HL-60 (cell line): Measurements from ENCODE around the gene C1QL3.

Experiments used
- DNase-seq, 2 experiments: peaks; one replicate each; pipeline ENCODE4 v3.0.0-alpha.2; 2010 to 2020; ENCODE audit warnings: low read depth in 1 of 2, low spot score in 1 of 2
- H3K27ac ChIP-seq: fragments of 250-450 bp; sonication (Bioruptor Pico); replicated peaks from 2 replicates; pipeline ENCODE4 v1.5.1; 2020; ENCODE audit warnings: mild to moderate bottlenecking, moderate library complexity
- H3K27me3 ChIP-seq: fragments of 250-450 bp; sonication (Bioruptor Pico); 2 replicates; pipeline ENCODE4 v1.5.1; 2021; ENCODE audit warnings: mild to moderate bottlenecking, moderate library complexity; ENCODE audit not compliant: insufficient read depth, poor library complexity, severe bottlenecking
- H3K4me3 ChIP-seq: replicated peaks from 2 replicates; pipeline ENCODE4 v1.5.1; 2011; ENCODE audit warnings: mild to moderate bottlenecking, control low read depth, low read length; ENCODE audit not compliant: insufficient read depth
- GABPA ChIP-seq: IDR thresholded peaks from 2 replicates; pipeline ENCODE4 v1.6.1; 2012; ENCODE audit warnings: low read depth
- POLR2AphosphoS5 ChIP-seq: IDR thresholded peaks from 2 replicates; pipeline ENCODE4 v1.6.1; 2012; ENCODE audit warnings: low read depth
- SPI1 ChIP-seq: IDR thresholded peaks from 2 replicates; pipeline ENCODE4 v1.6.1; 2012; ENCODE audit warnings: low read depth, mild to moderate bottlenecking, borderline replicate concordance
- TF ChIP-seq, protein P1 (sequence below): IDR thresholded peaks from one replicate; pipeline ENCODE4 v1.5.1; 2011; ENCODE audit warnings: low read length, control low read depth, inconsistent platforms; ENCODE audit not compliant: insufficient read depth
- TF ChIP-seq, protein P2 (sequence below): IDR thresholded peaks from 2 replicates; pipeline ENCODE4 v1.6.1; 2012; ENCODE audit warnings: low read depth; ENCODE audit not compliant: insufficient replicate concordance

The C1QL3 gene

DNA sequence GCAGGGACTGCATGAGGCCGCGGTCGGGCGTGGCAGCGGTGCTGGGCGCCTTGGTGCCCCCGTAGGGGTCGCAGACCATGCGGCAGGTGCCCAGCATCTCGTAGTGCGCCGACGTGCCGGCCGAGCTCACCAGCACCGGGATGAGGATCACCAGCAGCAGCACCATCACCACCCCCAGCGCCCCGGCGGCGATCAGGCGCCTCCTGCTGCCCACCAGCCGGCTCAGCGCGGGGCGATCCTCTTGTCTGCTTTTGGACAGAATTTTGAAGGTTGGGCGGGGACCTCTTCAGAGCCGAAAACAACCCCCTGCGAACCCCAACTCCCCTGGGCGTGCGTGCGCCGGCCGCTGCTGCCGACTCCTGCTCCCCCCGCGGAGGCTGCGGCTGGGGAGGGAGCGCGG, 779 bp downstream of the C1QL3 start:
- TF ChIP-seq SPI1 = no peak
- no peak for TF ChIP-seq POLR2AphosphoS5
- TF ChIP-seq GABPA = no peak
- TF ChIP-seq, protein P1, sequence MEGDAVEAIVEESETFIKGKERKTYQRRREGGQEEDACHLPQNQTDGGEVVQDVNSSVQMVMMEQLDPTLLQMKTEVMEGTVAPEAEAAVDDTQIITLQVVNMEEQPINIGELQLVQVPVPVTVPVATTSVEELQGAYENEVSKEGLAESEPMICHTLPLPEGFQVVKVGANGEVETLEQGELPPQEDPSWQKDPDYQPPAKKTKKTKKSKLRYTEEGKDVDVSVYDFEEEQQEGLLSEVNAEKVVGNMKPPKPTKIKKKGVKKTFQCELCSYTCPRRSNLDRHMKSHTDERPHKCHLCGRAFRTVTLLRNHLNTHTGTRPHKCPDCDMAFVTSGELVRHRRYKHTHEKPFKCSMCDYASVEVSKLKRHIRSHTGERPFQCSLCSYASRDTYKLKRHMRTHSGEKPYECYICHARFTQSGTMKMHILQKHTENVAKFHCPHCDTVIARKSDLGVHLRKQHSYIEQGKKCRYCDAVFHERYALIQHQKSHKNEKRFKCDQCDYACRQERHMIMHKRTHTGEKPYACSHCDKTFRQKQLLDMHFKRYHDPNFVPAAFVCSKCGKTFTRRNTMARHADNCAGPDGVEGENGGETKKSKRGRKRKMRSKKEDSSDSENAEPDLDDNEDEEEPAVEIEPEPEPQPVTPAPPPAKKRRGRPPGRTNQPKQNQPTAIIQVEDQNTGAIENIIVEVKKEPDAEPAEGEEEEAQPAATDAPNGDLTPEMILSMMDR = no peak
- TF ChIP-seq, protein P2, sequence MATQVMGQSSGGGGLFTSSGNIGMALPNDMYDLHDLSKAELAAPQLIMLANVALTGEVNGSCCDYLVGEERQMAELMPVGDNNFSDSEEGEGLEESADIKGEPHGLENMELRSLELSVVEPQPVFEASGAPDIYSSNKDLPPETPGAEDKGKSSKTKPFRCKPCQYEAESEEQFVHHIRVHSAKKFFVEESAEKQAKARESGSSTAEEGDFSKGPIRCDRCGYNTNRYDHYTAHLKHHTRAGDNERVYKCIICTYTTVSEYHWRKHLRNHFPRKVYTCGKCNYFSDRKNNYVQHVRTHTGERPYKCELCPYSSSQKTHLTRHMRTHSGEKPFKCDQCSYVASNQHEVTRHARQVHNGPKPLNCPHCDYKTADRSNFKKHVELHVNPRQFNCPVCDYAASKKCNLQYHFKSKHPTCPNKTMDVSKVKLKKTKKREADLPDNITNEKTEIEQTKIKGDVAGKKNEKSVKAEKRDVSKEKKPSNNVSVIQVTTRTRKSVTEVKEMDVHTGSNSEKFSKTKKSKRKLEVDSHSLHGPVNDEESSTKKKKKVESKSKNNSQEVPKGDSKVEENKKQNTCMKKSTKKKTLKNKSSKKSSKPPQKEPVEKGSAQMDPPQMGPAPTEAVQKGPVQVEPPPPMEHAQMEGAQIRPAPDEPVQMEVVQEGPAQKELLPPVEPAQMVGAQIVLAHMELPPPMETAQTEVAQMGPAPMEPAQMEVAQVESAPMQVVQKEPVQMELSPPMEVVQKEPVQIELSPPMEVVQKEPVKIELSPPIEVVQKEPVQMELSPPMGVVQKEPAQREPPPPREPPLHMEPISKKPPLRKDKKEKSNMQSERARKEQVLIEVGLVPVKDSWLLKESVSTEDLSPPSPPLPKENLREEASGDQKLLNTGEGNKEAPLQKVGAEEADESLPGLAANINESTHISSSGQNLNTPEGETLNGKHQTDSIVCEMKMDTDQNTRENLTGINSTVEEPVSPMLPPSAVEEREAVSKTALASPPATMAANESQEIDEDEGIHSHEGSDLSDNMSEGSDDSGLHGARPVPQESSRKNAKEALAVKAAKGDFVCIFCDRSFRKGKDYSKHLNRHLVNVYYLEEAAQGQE = no peak
- no peak overlapping the region for H3K27ac ChIP-seq
- no peak for DNase-seq
- no peaks in the 10 kb centered on the region for H3K27me3 ChIP-seq
- H3K4me3 ChIP-seq = peak overlapping the region; percentile 28

DNA sequence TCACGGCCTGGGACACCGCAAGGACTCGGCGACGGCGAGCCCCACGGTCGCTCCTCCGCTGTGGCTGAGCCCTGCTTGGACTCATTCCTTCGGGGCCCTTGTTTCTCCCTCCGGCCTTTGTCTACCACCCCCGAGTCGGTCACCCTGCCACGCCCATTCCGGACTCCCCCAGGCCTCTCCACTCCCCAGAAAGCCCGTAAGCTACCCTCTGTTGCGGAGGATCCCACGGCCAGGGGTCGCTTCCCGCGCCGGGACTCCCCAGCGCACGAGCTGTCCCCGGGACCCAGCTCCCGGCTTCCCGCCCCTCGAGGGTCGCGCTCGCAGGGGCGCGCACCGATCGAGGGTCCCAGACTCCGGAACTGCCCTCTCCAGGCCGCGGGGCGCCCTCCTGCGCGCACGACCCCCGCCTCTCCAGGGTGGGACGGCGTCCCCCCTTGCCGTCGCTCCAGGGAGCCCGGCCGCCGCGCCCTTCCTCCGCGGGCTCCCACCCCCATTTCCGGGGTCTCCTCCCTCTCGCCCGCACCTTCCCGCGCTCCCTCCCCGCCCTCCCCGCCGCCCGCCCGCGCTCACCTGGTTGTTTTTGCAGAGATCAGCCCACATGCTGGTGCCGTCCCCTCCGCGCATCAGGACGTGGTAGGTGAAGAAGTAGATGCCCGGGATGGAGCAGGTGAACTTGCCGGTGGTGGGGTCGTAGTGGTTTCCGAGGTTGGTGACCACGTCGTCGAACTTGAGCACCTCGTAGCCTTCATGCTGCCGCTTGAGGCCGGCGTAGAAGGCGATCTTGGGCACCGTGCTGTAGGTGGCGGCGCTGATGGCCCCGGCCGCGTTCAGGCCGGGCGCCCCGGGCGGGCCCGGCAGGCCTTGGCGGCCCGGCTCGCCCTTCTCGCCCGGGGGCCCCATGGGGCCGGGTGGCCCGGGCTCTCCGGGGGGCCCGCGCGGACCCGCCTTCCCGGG, 1.5 kb downstream of the C1QL3 start:
- TF ChIP-seq, protein P1 = no peak
- no peak for TF ChIP-seq SPI1
- TF ChIP-seq POLR2AphosphoS5 = no peak
- TF ChIP-seq, protein P2 = no peak
- no peak for TF ChIP-seq GABPA
- peak overlapping the region; percentile 28; the same call in 1 of the 2 replicates for H3K4me3 ChIP-seq
- H3K27ac ChIP-seq = no peak overlapping the region
- no peaks in the 10 kb centered on the region for H3K27me3 ChIP-seq
- no peak for DNase-seq

DNA sequence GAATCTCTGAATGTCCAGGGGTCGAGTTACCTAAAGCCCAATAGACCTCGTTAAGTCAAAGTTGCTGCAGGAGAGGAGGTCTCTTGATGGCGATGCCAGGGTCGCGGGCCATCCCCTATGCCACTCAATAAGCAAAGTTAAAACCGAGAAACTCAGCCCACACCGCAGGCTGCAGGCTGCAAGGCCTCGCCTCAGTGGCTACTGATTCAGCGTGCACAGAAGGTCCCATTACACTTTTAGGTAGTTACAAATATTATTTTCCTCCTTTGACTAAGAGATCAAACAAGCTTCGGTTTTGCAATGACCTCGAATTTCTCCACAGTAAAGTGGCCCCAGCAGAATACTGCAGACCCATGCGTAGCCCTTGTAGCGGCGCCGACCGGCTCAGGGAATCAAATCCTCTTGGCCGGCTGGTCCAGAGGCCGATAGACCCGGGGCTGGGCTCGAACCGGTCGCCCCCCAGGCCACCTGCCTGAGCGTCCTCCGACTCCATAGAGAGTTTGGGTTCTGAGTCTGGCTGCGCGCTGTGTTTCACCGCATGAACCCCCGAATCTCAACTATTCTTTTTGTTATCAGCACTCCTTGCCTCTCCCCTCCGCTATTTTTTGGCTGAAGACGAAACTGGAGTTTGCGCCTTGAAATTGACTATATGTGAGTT, 2.3 kb downstream of the C1QL3 start:
- DNase-seq = no peak
- Histone ChIP-seq H3K27ac (no peak overlapping the region), H3K4me3 (no peak overlapping the region), H3K27me3 (no peaks in the 10 kb centered on the region)
- TF ChIP-seq, protein P2 = no peak
- TF ChIP-seq POLR2AphosphoS5 (no peak), SPI1 (no peak), GABPA (no peak)
- TF ChIP-seq, protein P1 = no peak
